HEK293 (cell line): ENCODE data around the gene PAX3.

Source experiments
- MYNN ChIP-seq: fragments of 450-650 bp; formaldehyde crosslinking; IDR thresholded peaks from 2 replicates; pipeline ENCODE4 v1.5.1; 2016; ENCODE audit warnings: missing biosample characterization, missing genetic modification characterization, borderline replicate concordance
- ZBTB11 ChIP-seq: fragments of 450-650 bp; formaldehyde crosslinking; conservative IDR thresholded peaks from 2 replicates; pipeline ENCODE4 v1.5.1; 2016; ENCODE audit warnings: low read depth, missing biosample characterization, missing genetic modification characterization
- ZNF670 ChIP-seq: fragments of 450-650 bp; formaldehyde crosslinking; IDR thresholded peaks from 2 replicates; pipeline ENCODE4 v1.5.1; 2016; ENCODE audit warnings: missing biosample characterization, missing genetic modification characterization, low read depth
- ZNF701 ChIP-seq: fragments of 450-650 bp; formaldehyde crosslinking; IDR thresholded peaks from 2 replicates; pipeline ENCODE4 v1.5.1; 2016; ENCODE audit warnings: missing biosample characterization, missing genetic modification characterization
- TF ChIP-seq, protein P1 (sequence below): fragments of 450-650 bp; formaldehyde crosslinking; IDR thresholded peaks from 2 replicates; pipeline ENCODE4 v1.5.1; 2016; ENCODE audit warnings: missing biosample characterization, missing genetic modification characterization
- TF ChIP-seq, protein P2 (sequence below): fragments of 450-650 bp; formaldehyde crosslinking; IDR thresholded peaks from 2 replicates; pipeline ENCODE4 v1.5.1; 2016; ENCODE audit warnings: missing biosample characterization, missing genetic modification characterization, low read depth

GRCh38 chr2:222240676-222241049, 58.1 kb downstream of the PAX3 start:
- TF ChIP-seq ZBTB11 (tag by site-specific recombination) = no peak
- TF ChIP-seq, protein P1, sequence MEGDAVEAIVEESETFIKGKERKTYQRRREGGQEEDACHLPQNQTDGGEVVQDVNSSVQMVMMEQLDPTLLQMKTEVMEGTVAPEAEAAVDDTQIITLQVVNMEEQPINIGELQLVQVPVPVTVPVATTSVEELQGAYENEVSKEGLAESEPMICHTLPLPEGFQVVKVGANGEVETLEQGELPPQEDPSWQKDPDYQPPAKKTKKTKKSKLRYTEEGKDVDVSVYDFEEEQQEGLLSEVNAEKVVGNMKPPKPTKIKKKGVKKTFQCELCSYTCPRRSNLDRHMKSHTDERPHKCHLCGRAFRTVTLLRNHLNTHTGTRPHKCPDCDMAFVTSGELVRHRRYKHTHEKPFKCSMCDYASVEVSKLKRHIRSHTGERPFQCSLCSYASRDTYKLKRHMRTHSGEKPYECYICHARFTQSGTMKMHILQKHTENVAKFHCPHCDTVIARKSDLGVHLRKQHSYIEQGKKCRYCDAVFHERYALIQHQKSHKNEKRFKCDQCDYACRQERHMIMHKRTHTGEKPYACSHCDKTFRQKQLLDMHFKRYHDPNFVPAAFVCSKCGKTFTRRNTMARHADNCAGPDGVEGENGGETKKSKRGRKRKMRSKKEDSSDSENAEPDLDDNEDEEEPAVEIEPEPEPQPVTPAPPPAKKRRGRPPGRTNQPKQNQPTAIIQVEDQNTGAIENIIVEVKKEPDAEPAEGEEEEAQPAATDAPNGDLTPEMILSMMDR (tag by site-specific recombination) = no peak
- TF ChIP-seq, protein P2, sequence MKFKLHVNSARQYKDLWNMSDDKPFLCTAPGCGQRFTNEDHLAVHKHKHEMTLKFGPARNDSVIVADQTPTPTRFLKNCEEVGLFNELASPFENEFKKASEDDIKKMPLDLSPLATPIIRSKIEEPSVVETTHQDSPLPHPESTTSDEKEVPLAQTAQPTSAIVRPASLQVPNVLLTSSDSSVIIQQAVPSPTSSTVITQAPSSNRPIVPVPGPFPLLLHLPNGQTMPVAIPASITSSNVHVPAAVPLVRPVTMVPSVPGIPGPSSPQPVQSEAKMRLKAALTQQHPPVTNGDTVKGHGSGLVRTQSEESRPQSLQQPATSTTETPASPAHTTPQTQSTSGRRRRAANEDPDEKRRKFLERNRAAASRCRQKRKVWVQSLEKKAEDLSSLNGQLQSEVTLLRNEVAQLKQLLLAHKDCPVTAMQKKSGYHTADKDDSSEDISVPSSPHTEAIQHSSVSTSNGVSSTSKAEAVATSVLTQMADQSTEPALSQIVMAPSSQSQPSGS = no peak
- TF ChIP-seq ZNF670 (tag by site-specific recombination) = no peak
- no peak for TF ChIP-seq MYNN (tag by site-specific recombination)
- no peak for TF ChIP-seq ZNF701 (tag by site-specific recombination)
